SKM-1 (cell line): Measurements from ENCODE around the gene MLEC.
A peak's percentile ranks its signal among the peaks of the same experiment; 100 is the strongest.

Experiments
- DNase-seq: peaks from one replicate; lab custom pipeline; 2025; ENCODE audit not compliant: unreplicated experiment; lab: John Stamatoyannopoulos, UW

Gene MLEC

GRCh38 chr12:120686690-120687577 is at the start of gene MLEC:
Gene MLEC (plus strand): TSS chr12:120687149. CDS start chr12:120687297, 148 bp downstream.
- peak; percentile 89 for DNase-seq

- no peak for DNase-seq
Measured at GRCh38 chr12:120639771-120640721, 46.9 kb upstream of the MLEC start, which contains the start of gene CABP1. Gene CABP1 (plus strand): TSS chr12:120640626. CDS start chr12:120640686, 60 bp downstream.

GRCh38 chr12:120640861-120641833 is 45.8 kb upstream of the MLEC start:
- no peak for DNase-seq

GRCh38 chr12:120642121-120642520 is 44.8 kb upstream of the MLEC start:
- no peak for DNase-seq

GRCh38 chr12:120642826-120643225 is 44.1 kb upstream of the MLEC start:
- no peak for DNase-seq

- DNase-seq, result no peak
Measured at GRCh38 chr12:120643574-120643973, 43.4 kb upstream of the MLEC start.

GRCh38 chr12:120646044-120646443 is 40.9 kb upstream of the MLEC start:
- DNase-seq, result no peak

GRCh38 chr12:120647375-120647755 is 39.6 kb upstream of the MLEC start:
- no peak for DNase-seq

GRCh38 chr12:120649442-120650232 is 37.3 kb upstream of the MLEC start:
- no peak for DNase-seq

GRCh38 chr12:120650233-120650690 is 36.7 kb upstream of the MLEC start:
- no peak for DNase-seq

GRCh38 chr12:120651821-120652220 is 35.1 kb upstream of the MLEC start:
- DNase-seq, result peak; percentile 25

GRCh38 chr12:120652656-120653435 is 34.1 kb upstream of the MLEC start:
- DNase-seq, result no peak

GRCh38 chr12:120653611-120654010 is 33.3 kb upstream of the MLEC start:
- no peak for DNase-seq

- no peak for DNase-seq
Measured at GRCh38 chr12:120654656-120655055, 32.3 kb upstream of the MLEC start.

GRCh38 chr12:120656008-120656407 is 30.9 kb upstream of the MLEC start:
- no peak for DNase-seq

- DNase-seq, result no peak
Measured at GRCh38 chr12:120658286-120659150, 28.4 kb upstream of the MLEC start.

GRCh38 chr12:120659151-120659525 is 27.8 kb upstream of the MLEC start:
- no peak for DNase-seq

- no peak for DNase-seq
Measured at GRCh38 chr12:120661432-120661831, 25.5 kb upstream of the MLEC start.
